ENCODE measurements around the gene STXBP2.

STXBP2 gene

GRCh38 chr19:7636317-7636690 is 606 bp upstream of the STXBP2 start:
- H3K27me3 ChIP-seq (ENCODE audit: insufficient read depth, low read length, poor library complexity), result no peaks in the 10 kb centered on the region
- H3K4ac ChIP-seq (ENCODE audit: low read depth, low read length), result no peak overlapping the region
- no CpG with 5 or more reads among the region's 16 CpGs for WGBS (ENCODE audit: extremely low coverage, insufficient coverage, low lambda C conversion rate)
- H3K56ac ChIP-seq (ENCODE audit: low read length), result peak overlapping the region; percentile 69
- H4K5ac ChIP-seq (ENCODE audit: low read length), result no peak overlapping the region
- no peak overlapping the region for H2BK15ac ChIP-seq (replicated peaks; ENCODE audit: low read depth)
- no peak overlapping the region for H3K4me2 ChIP-seq (ENCODE audit: low read length)
- no peak overlapping the region for H2BK5ac ChIP-seq (ENCODE audit: low read length)
- H2BK120ac ChIP-seq (ENCODE audit: low read depth, low read length), result no peak overlapping the region
- H2AK5ac ChIP-seq (ENCODE audit: low read length), result no peak overlapping the region
- no peaks in the 10 kb centered on the region for H3K4me1 ChIP-seq (ENCODE audit: control insufficient read depth, low read depth, low read length)
- H3K23ac ChIP-seq (ENCODE audit: low read length), result no peak overlapping the region
- H3K27ac ChIP-seq (ENCODE audit: low read depth, low read length), result no peak overlapping the region
- no peak overlapping the region for H3K9ac ChIP-seq (ENCODE audit: low read length)
- DNase-seq, result no peak
- no peak overlapping the region for H4K8ac ChIP-seq (ENCODE audit: low read depth, low read length)
- no peak overlapping the region for H3K18ac ChIP-seq (ENCODE audit: low read length)
- H3K4me3 ChIP-seq (ENCODE audit: low read length), result no peak overlapping the region
- H3K36me3 ChIP-seq (ENCODE audit: control insufficient read depth, insufficient read depth, low read length), result no peaks in the 10 kb centered on the region
- peaks cover 4% of the 10 kb centered on the region for H3K79me1 ChIP-seq (ENCODE audit: low read length)
- H3K79me2 ChIP-seq (ENCODE audit: control insufficient read depth, insufficient read depth, low read length), result no peaks in the 10 kb centered on the region

- peak overlapping the region; percentile 21 for H3K4me3 ChIP-seq (ENCODE audit: low read length)
- WGBS (ENCODE audit: extremely low coverage, insufficient coverage, low lambda C conversion rate), result no CpG with 5 or more reads among the region's 30 CpGs
- no peak overlapping the region for H3K23ac ChIP-seq (ENCODE audit: low read length)
Observed at GRCh38 chr19:7637374-7638256, 705 bp downstream of the STXBP2 start.

DNA sequence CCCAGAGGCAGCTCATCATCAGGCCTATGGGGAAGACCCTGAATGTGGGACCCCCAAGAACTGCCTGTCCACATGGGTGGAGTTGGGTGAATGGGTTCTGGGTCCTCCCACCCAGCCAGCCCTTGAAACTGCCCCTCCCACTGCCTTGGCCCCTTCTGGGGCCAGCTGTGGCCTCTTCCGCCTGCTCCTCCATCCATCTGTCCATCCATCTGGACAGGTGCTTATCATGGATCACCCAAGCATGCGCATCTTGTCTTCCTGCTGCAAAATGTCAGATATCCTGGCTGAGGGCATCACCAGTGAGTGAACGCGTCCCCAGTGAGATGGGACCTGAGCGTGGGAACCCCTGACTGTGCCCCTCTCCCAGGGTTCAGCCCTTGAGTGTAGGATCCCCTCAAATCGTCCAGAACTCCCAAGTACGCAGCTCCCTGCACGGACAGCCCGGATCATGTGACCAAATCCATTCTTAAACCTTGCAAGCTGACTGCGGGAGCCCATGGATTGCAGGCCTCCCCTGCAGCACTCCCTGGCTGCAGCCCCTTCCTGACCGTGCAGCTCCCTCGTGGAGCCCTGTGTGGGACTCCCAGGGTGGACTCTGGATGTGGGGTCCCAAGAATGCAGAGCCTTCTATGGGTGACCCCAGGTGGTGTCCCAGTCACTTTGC is 2.0 kb downstream of the STXBP2 start:
- Histone ChIP-seq H3K4me3 (ENCODE audit: low read length) (no peak overlapping the region), H3K27me3 (ENCODE audit: insufficient read depth, low read length, poor library complexity) (no peaks in the 10 kb centered on the region), H4K5ac (ENCODE audit: low read length) (no peak overlapping the region), H3K23ac (ENCODE audit: low read length) (no peak overlapping the region), H3K4me2 (ENCODE audit: low read length) (no peak overlapping the region), H2BK5ac (ENCODE audit: low read length) (no peak overlapping the region), H3K18ac (ENCODE audit: low read length) (no peak overlapping the region), H2BK15ac (replicated peaks; ENCODE audit: low read depth) (no peak overlapping the region), H3K79me1 (ENCODE audit: low read length) (peaks cover 2% of the 10 kb centered on the region), H4K8ac (ENCODE audit: low read depth, low read length) (no peak overlapping the region), H3K9ac (ENCODE audit: low read length) (no peak overlapping the region), H2AK5ac (ENCODE audit: low read length) (no peak overlapping the region), H3K27ac (ENCODE audit: low read depth, low read length) (no peak overlapping the region), H3K36me3 (ENCODE audit: control insufficient read depth, insufficient read depth, low read length) (no peaks in the 10 kb centered on the region), H3K4me1 (ENCODE audit: control insufficient read depth, low read depth, low read length) (no peaks in the 10 kb centered on the region), H3K56ac (ENCODE audit: low read length) (no peak overlapping the region), H3K79me2 (ENCODE audit: control insufficient read depth, insufficient read depth, low read length) (no peaks in the 10 kb centered on the region), H2BK120ac (ENCODE audit: low read depth, low read length) (no peak overlapping the region), H3K4ac (ENCODE audit: low read depth, low read length) (no peak overlapping the region)
- no CpG with 5 or more reads among the region's 12 CpGs for WGBS (ENCODE audit: extremely low coverage, insufficient coverage, low lambda C conversion rate)
- DNase-seq, result no peak

More at GRCh38 chr19:7637374-7638256, 705 bp downstream of the STXBP2 start:
- Histone ChIP-seq H3K79me2 (ENCODE audit: control insufficient read depth, insufficient read depth, low read length) (no peaks in the 10 kb centered on the region), H2BK5ac (ENCODE audit: low read length) (no peak overlapping the region), H4K8ac (ENCODE audit: low read depth, low read length) (peak overlapping the region; percentile 67), H3K18ac (ENCODE audit: low read length) (peak overlapping the region; percentile 51), H3K79me1 (ENCODE audit: low read length) (peaks cover 2% of the 10 kb centered on the region), H3K4me2 (ENCODE audit: low read length) (peak overlapping the region; percentile 24), H3K27me3 (ENCODE audit: insufficient read depth, low read length, poor library complexity) (no peaks in the 10 kb centered on the region), H3K27ac (ENCODE audit: low read depth, low read length) (no peak overlapping the region), H3K9ac (ENCODE audit: low read length) (peak overlapping the region; percentile 58), H3K4me1 (ENCODE audit: control insufficient read depth, low read depth, low read length) (no peaks in the 10 kb centered on the region), H3K4ac (ENCODE audit: low read depth, low read length) (peak overlapping the region; percentile 71), H2BK120ac (ENCODE audit: low read depth, low read length) (peak overlapping the region; percentile 16), H3K56ac (ENCODE audit: low read length) (peak overlapping the region; percentile 73), H2BK15ac (replicated peaks; ENCODE audit: low read depth) (no peak overlapping the region), H2AK5ac (ENCODE audit: low read length) (no peak overlapping the region), H4K5ac (ENCODE audit: low read length) (no peak overlapping the region), H3K36me3 (ENCODE audit: control insufficient read depth, insufficient read depth, low read length) (no peaks in the 10 kb centered on the region)
- DNase-seq, result no peak

GRCh38 chr19:7639863-7640348 is 3.0 kb downstream of the STXBP2 start:
- no peak overlapping the region for H4K5ac ChIP-seq (ENCODE audit: low read length)
- no peak overlapping the region for H2BK15ac ChIP-seq (replicated peaks; ENCODE audit: low read depth)
- no peak overlapping the region for H3K56ac ChIP-seq (ENCODE audit: low read length)
- no peaks in the 10 kb centered on the region for H3K27me3 ChIP-seq (ENCODE audit: insufficient read depth, low read length, poor library complexity)
- no peak for DNase-seq
- no peak overlapping the region for H3K27ac ChIP-seq (ENCODE audit: low read depth, low read length)
- no peaks in the 10 kb centered on the region for H3K79me2 ChIP-seq (ENCODE audit: control insufficient read depth, insufficient read depth, low read length)
- no peak overlapping the region for H2AK5ac ChIP-seq (ENCODE audit: low read length)
- H3K4ac ChIP-seq (ENCODE audit: low read depth, low read length), result no peak overlapping the region
- H4K8ac ChIP-seq (ENCODE audit: low read depth, low read length), result no peak overlapping the region
- H2BK5ac ChIP-seq (ENCODE audit: low read length), result no peak overlapping the region
- no peak overlapping the region for H3K9ac ChIP-seq (ENCODE audit: low read length)
- H3K4me3 ChIP-seq (ENCODE audit: low read length), result no peak overlapping the region
- H3K18ac ChIP-seq (ENCODE audit: low read length), result no peak overlapping the region
- H3K36me3 ChIP-seq (ENCODE audit: control insufficient read depth, insufficient read depth, low read length), result no peaks in the 10 kb centered on the region
- WGBS (ENCODE audit: extremely low coverage, insufficient coverage, low lambda C conversion rate), result no CpG with 5 or more reads among the region's 13 CpGs
- H3K4me2 ChIP-seq (ENCODE audit: low read length), result no peak overlapping the region
- H3K79me1 ChIP-seq (ENCODE audit: low read length), result peaks cover 2% of the 10 kb centered on the region
- no peak overlapping the region for H2BK120ac ChIP-seq (ENCODE audit: low read depth, low read length)
- no peak overlapping the region for H3K23ac ChIP-seq (ENCODE audit: low read length)
- no peaks in the 10 kb centered on the region for H3K4me1 ChIP-seq (ENCODE audit: control insufficient read depth, low read depth, low read length)

DNA sequence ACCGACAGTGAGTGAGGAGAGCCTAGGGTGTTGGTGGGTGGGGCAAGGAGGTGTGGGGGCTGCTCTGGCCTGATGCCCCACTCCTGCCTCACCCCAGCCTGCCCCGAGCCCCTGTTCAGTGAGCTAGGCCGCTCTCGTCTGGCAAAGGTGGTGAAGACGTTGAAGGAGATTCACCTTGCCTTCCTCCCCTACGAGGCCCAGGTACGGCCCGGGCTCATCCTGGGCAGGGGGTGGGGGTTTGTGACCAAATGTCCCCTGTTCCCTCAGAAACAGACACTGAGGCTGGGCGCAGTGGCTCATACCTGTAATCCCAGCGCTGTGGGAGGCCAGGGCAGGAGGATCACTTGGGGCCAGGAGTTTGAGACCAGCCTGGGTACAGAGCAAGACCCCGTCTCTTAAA is 3.9 kb downstream of the STXBP2 start:
- Histone ChIP-seq H3K9ac (ENCODE audit: low read length) (no peak overlapping the region), H3K4me3 (ENCODE audit: low read length) (no peak overlapping the region), H2AK5ac (ENCODE audit: low read length) (no peak overlapping the region), H3K27me3 (ENCODE audit: insufficient read depth, low read length, poor library complexity) (no peaks in the 10 kb centered on the region), H4K5ac (ENCODE audit: low read length) (no peak overlapping the region), H3K18ac (ENCODE audit: low read length) (no peak overlapping the region), H3K4ac (ENCODE audit: low read depth, low read length) (no peak overlapping the region), H3K4me1 (ENCODE audit: control insufficient read depth, low read depth, low read length) (no peaks in the 10 kb centered on the region), H2BK5ac (ENCODE audit: low read length) (no peak overlapping the region), H3K23ac (ENCODE audit: low read length) (no peak overlapping the region), H3K27ac (ENCODE audit: low read depth, low read length) (no peak overlapping the region), H2BK120ac (ENCODE audit: low read depth, low read length) (no peak overlapping the region), H3K4me2 (ENCODE audit: low read length) (no peak overlapping the region), H2BK15ac (replicated peaks; ENCODE audit: low read depth) (no peak overlapping the region), H3K79me1 (ENCODE audit: low read length) (peaks cover 2% of the 10 kb centered on the region), H3K56ac (ENCODE audit: low read length) (no peak overlapping the region), H3K36me3 (ENCODE audit: control insufficient read depth, insufficient read depth, low read length) (no peaks in the 10 kb centered on the region), H4K8ac (ENCODE audit: low read depth, low read length) (no peak overlapping the region), H3K79me2 (ENCODE audit: control insufficient read depth, insufficient read depth, low read length) (no peaks in the 10 kb centered on the region)
- WGBS (ENCODE audit: extremely low coverage, insufficient coverage, low lambda C conversion rate), result no CpG with 5 or more reads among the region's 11 CpGs
- DNase-seq, result no peak

All from mesendoderm (in vitro differentiated cells).